GM19463 (cell line): Measurements from ENCODE around the gene ELMO2.

Source experiments
- ATAC-seq: cut with Tn5 transposase; IDR thresholded peaks from one replicate; pipeline ENCODE4 v1.9.1; 2021; ENCODE audit warnings: mild to moderate bottlenecking, moderate library complexity; ENCODE audit not compliant: unreplicated experiment

Gene ELMO2

GRCh38 chr20:46353500-46354206 lies 52.8 kb downstream of the ELMO2 start:
- no peak for ATAC-seq

GRCh38 chr20:46352370-46352938 lies 54.0 kb downstream of the ELMO2 start:
- no peak for ATAC-seq

GRCh38 chr20:46351357-46352058 lies 54.9 kb downstream of the ELMO2 start:
- ATAC-seq, result peak; percentile 46

GRCh38 chr20:46350986-46351267 lies 55.5 kb downstream of the ELMO2 start:
- no peak for ATAC-seq

- peak; percentile 81 for ATAC-seq
Observed at GRCh38 chr20:46350201-46350985, 56.0 kb downstream of the ELMO2 start.

GRCh38 chr20:46349742-46350056 lies 56.7 kb downstream of the ELMO2 start:
- ATAC-seq, result no peak

GRCh38 chr20:46349035-46349741 lies 57.2 kb downstream of the ELMO2 start:
- no peak for ATAC-seq

- no peak for ATAC-seq
Observed at GRCh38 chr20:46347841-46348803, 58.3 kb downstream of the ELMO2 start.

GRCh38 chr20:46346770-46347169 lies 59.6 kb downstream of the ELMO2 start:
- ATAC-seq, result no peak

- no peak for ATAC-seq
Observed at GRCh38 chr20:46344488-46345162, 61.8 kb downstream of the ELMO2 start.

- ATAC-seq, result no peak
Observed at GRCh38 chr20:46343975-46344357, 62.4 kb downstream of the ELMO2 start.

- no peak for ATAC-seq
Observed at GRCh38 chr20:46343348-46343974, 63.0 kb downstream of the ELMO2 start.

GRCh38 chr20:46342451-46343347 lies 63.7 kb downstream of the ELMO2 start:
- no peak for ATAC-seq

GRCh38 chr20:46342010-46342378 lies 64.4 kb downstream of the ELMO2 start:
- ATAC-seq, result no peak

- no peak for ATAC-seq
Observed at GRCh38 chr20:46341074-46342009, 65.1 kb downstream of the ELMO2 start.

GRCh38 chr20:46339037-46339436 lies 67.4 kb downstream of the ELMO2 start:
- ATAC-seq, result no peak

- ATAC-seq, result no peak
Observed at GRCh38 chr20:46336735-46337134, 69.7 kb downstream of the ELMO2 start.
